GM23248 (cell line): Measurements from ENCODE around the gene CAVIN2.

Experiments
- EZH2 ChIP-seq: fragments of 200-600 bp; sonication (generic); IDR thresholded peaks from 2 replicates; pipeline ENCODE4 v1.6.1; 2018; ENCODE audit warnings: antibody characterized with exemption, mild to moderate bottlenecking; ENCODE audit not compliant: insufficient read depth, poor library complexity, severe bottlenecking
- EZH2phosphoT487 ChIP-seq: fragments of 200-600 bp; sonication (generic); IDR thresholded peaks from 2 replicates; pipeline ENCODE4 v1.6.1; 2018; ENCODE audit warnings: antibody characterized with exemption, moderate library complexity, mild to moderate bottlenecking, low read depth; ENCODE audit not compliant: insufficient read depth

DNA sequence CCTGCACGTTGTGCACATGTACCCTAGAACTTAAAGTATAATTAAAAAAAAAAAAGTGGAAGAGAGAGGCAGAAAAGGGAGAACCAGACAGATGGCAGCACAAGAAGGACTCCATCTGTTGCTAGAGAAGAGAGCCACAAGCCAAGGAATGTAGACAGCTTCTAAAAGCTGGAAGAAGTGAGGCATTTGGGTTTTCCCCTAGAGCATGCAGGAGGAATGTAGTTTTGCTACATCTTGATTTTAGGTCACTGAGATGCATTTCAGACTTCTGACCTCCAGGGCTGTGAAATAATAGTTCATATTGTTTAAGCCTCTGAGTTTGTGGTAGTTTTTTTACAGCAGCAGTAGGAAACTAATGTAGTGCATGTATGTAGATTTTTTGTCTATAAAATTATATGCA lies 46.0 kb downstream of the CAVIN2 start:
- TF ChIP-seq EZH2 (no peak), EZH2phosphoT487 (no peak)
